GM21423 (cell line): ENCODE data around the gene ZNF814.
"Not testable (repeated sequence)": the region's sequence is repeated elsewhere in the genome, so short reads cannot be mapped to it uniquely, and the experiment has no call there.

ENCODE experiments used
- ATAC-seq: cut with Tn5 transposase; IDR thresholded peaks from one replicate; pipeline ENCODE4 v1.9.1; 2021; ENCODE audit warnings: mild to moderate bottlenecking, moderate library complexity; ENCODE audit not compliant: unreplicated experiment

ZNF814 gene

GRCh38 chr19:57819475-57820148, 69.2 kb downstream of the ZNF814 start:
- ATAC-seq: peak; percentile 90

- no peak for ATAC-seq
These were observed 70.5 kb downstream of the ZNF814 start for GRCh38 chr19:57818378-57818777.

- no peak for ATAC-seq
These were observed 70.9 kb downstream of the ZNF814 start for GRCh38 chr19:57817976-57818375.

GRCh38 chr19:57816652-57817051, 72.2 kb downstream of the ZNF814 start:
- no peak for ATAC-seq

GRCh38 chr19:57815247-57816075, 73.4 kb downstream of the ZNF814 start:
- no peak for ATAC-seq

GRCh38 chr19:57814505-57815246, 74.2 kb downstream of the ZNF814 start, which contains the start of gene ZNF552:
Gene ZNF552 (minus strand): TSS chr19:57814913. CDS start chr19:57814743, 170 bp downstream.
- peak; percentile 63 for ATAC-seq

GRCh38 chr19:57813919-57814504, 74.8 kb downstream of the ZNF814 start:
- ATAC-seq: no peak

GRCh38 chr19:57812975-57813820, 75.6 kb downstream of the ZNF814 start:
- ATAC-seq: not testable (repeated sequence)

- ATAC-seq: no peak
These were observed 76.6 kb downstream of the ZNF814 start for GRCh38 chr19:57812226-57812625.

GRCh38 chr19:57810410-57811295, 78.2 kb downstream of the ZNF814 start:
- not testable (repeated sequence) for ATAC-seq

GRCh38 chr19:57807541-57807940, 81.3 kb downstream of the ZNF814 start:
- ATAC-seq: no peak

GRCh38 chr19:57803594-57804325, 85.1 kb downstream of the ZNF814 start:
- no peak for ATAC-seq

GRCh38 chr19:57803265-57803593, 85.6 kb downstream of the ZNF814 start:
- no peak for ATAC-seq

- ATAC-seq: no peak
These were observed 86.6 kb downstream of the ZNF814 start for GRCh38 chr19:57802269-57802668.

GRCh38 chr19:57800696-57801095, 88.1 kb downstream of the ZNF814 start:
- ATAC-seq: no peak
